Measurements from ENCODE around the gene TRMT5.

- TF ChIP-seq CTCF (IDR thresholded peaks at IDR 0.05) (no peak), POLR2A (IDR thresholded peaks at IDR 0.05) (no peak)
Measured at GRCh38 chr14:60968099-60968498, 12.8 kb downstream of the TRMT5 start.

All from esophagus squamous epithelium (tissue), 4 donors.